Measurements from ENCODE around the gene SEC14L5.

DNA sequence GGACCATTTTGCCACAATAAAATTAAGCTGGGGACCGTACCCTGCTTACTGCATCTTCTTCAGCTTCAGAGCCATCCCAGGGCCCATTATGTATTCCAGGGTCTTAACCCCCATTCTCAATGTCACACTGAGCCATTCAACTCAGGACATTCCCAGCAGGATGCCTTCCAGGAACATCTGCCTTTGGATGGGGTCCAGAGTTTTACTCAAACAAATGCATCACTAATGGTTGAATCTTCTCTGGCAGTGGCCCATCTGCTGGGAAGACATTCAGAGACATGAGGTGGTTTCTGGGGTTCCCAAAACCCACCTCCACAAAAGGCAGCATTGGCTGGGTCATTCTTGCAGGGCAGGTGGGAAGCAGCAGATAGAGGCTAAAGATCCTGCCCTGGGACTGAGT is 3.4 kb upstream of the SEC14L5 start:
- TF ChIP-seq FOXM1 (IDR thresholded peaks at IDR 0.05; ENCODE audit: borderline replicate concordance): no peak
- no peak for TF ChIP-seq TARDBP (IDR thresholded peaks at IDR 0.05)
- TF ChIP-seq NFRKB (IDR thresholded peaks at IDR 0.05): no peak
- TF ChIP-seq FOXK2 (IDR thresholded peaks at IDR 0.05): no peak
- no peak for TF ChIP-seq FOXA1 (IDR thresholded peaks at IDR 0.05)
- TF ChIP-seq HDGF (IDR thresholded peaks at IDR 0.05; ENCODE audit: borderline replicate concordance): no peak
- no peak for TF ChIP-seq SP1 (IDR thresholded peaks at IDR 0.05)
- TF ChIP-seq ZNF384 (IDR thresholded peaks at IDR 0.05): no peak
- TF ChIP-seq CTBP1 (IDR thresholded peaks at IDR 0.05; ENCODE audit: borderline replicate concordance): no peak
- no peak for TF ChIP-seq BHLHE40 (IDR thresholded peaks at IDR 0.05; ENCODE audit: borderline replicate concordance)
- no peak for TF ChIP-seq SUZ12 (IDR thresholded peaks at IDR 0.05)
- TF ChIP-seq ELF4 (IDR thresholded peaks at IDR 0.05): no peak
- TF ChIP-seq, protein P1, sequence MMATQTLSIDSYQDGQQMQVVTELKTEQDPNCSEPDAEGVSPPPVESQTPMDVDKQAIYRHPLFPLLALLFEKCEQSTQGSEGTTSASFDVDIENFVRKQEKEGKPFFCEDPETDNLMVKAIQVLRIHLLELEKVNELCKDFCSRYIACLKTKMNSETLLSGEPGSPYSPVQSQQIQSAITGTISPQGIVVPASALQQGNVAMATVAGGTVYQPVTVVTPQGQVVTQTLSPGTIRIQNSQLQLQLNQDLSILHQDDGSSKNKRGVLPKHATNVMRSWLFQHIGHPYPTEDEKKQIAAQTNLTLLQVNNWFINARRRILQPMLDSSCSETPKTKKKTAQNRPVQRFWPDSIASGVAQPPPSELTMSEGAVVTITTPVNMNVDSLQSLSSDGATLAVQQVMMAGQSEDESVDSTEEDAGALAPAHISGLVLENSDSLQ (IDR thresholded peaks at IDR 0.05): no peak
